Skeletal muscle tissue (tissue), 4 donors: ENCODE measurements around the gene ABI3. TPM values are rescaled to one million over a fixed set of nuclear protein-coding genes. Genes with fewer than 3 reads are reported as not detected.

Experiments used
- H3K27ac ChIP-seq: one replicate; pipeline ENCODE4 v1.7.0; 2013; ENCODE audit warnings: mild to moderate bottlenecking, low read depth, low read length, inconsistent platforms
- H3K27me3 ChIP-seq, 3 donors: one replicate each; pipeline ENCODE4 v1.7.0; 2013; ENCODE audit warnings: low read length in 3 of 3; ENCODE audit not compliant: control insufficient read depth in 3 of 3, insufficient read depth in 3 of 3
- H3K36me3 ChIP-seq, 3 donors: one replicate each; pipeline ENCODE4 v1.7.0; 2013; ENCODE audit warnings: low read length in 3 of 3; ENCODE audit not compliant: control insufficient read depth in 3 of 3, insufficient read depth in 3 of 3
- H3K4me1 ChIP-seq, 3 donors: one replicate each; pipeline ENCODE4 v1.7.0; 2013; ENCODE audit warnings: low read length in 3 of 3, mild to moderate bottlenecking in 3 of 3; ENCODE audit not compliant: control insufficient read depth in 3 of 3, insufficient read depth in 3 of 3
- H3K4me3 ChIP-seq, 3 donors: one replicate each; pipeline ENCODE4 v1.7.0; 2013; ENCODE audit warnings: low read length in 3 of 3
- H3K9ac ChIP-seq, 3 donors: one replicate each; pipeline ENCODE4 v1.7.0; 2013; ENCODE audit warnings: low read length in 3 of 3, mild to moderate bottlenecking in 3 of 3, moderate library complexity in 2 of 3, low read depth in 1 of 3
- H3K9me3 ChIP-seq, 3 donors: one replicate each; pipeline ENCODE4 v1.7.0; 2013; ENCODE audit warnings: low read length in 3 of 3; ENCODE audit not compliant: control insufficient read depth in 3 of 3
- total RNA-seq: library from RNA; depleted of rRNA; stranded (reverse); fragments of >200 nt; gene quantifications from one replicate; pipeline ENCODE4 v1.2.3, GENCODE V29; 2014
- donor health status: Osteomylitis.

Gene ABI3
- total RNA-seq, 1 donor from 2014 or later, result 1.0 TPM

- Histone ChIP-seq H3K9me3 (no peaks in the 10 kb centered on the region), H3K9ac (peak overlapping the region; percentile 20 to 57 (median 25)), H3K4me3 (peak overlapping the region in 2 of 3 donors; percentile 13 to 42), H3K27ac (no peak overlapping the region), H3K27me3 (peaks cover 0 to 12% (median 0%) of the 10 kb centered on the region in 3 donors), H3K4me1 (peaks cover 6 to 14% (median 8%) of the 10 kb centered on the region in 3 donors), H3K36me3 (no peaks in the 10 kb centered on the region)
Observed at GRCh38 chr17:49249292-49249794, 38.8 kb downstream of the ABI3 start.

- Histone ChIP-seq H3K9ac (no peak overlapping the region), H3K4me3 (no peak overlapping the region), H3K9me3 (no peaks in the 10 kb centered on the region), H3K27me3 (peaks cover 0 to 8% (median 0%) of the 10 kb centered on the region in 3 donors), H3K4me1 (peaks cover 6 to 14% (median 8%) of the 10 kb centered on the region in 3 donors), H3K27ac (no peak overlapping the region), H3K36me3 (no peaks in the 10 kb centered on the region)
Observed at GRCh38 chr17:49249890-49250522, 39.5 kb downstream of the ABI3 start.

- H3K27me3 ChIP-seq, result peaks cover 0 to 8% (median 0%) of the 10 kb centered on the region in 3 donors
- H3K4me1 ChIP-seq, result peaks cover 6 to 14% (median 8%) of the 10 kb centered on the region in 3 donors
- H3K4me3 ChIP-seq, result no peak overlapping the region
- H3K36me3 ChIP-seq, result no peaks in the 10 kb centered on the region
- H3K27ac ChIP-seq, result no peak overlapping the region
- no peaks in the 10 kb centered on the region for H3K9me3 ChIP-seq
- no peak overlapping the region for H3K9ac ChIP-seq
Observed at GRCh38 chr17:49252148-49252695, 41.7 kb downstream of the ABI3 start.

GRCh38 chr17:49254066-49254465, 43.6 kb downstream of the ABI3 start:
- Histone ChIP-seq H3K9me3 (no peaks in the 10 kb centered on the region), H3K4me3 (no peak overlapping the region), H3K27ac (no peak overlapping the region), H3K9ac (no peak overlapping the region), H3K36me3 (no peaks in the 10 kb centered on the region), H3K27me3 (peaks cover 0 to 4% (median 0%) of the 10 kb centered on the region in 3 donors), H3K4me1 (peaks cover 3 to 10% (median 6%) of the 10 kb centered on the region in 3 donors)

GRCh38 chr17:49255125-49255524, 44.6 kb downstream of the ABI3 start:
- Histone ChIP-seq H3K27ac (no peak overlapping the region), H3K4me1 (peaks cover 0 to 3% (median under 1%) of the 10 kb centered on the region in 3 donors), H3K4me3 (no peak overlapping the region), H3K9ac (no peak overlapping the region), H3K27me3 (peaks cover 0 to 5% (median 0%) of the 10 kb centered on the region in 3 donors), H3K36me3 (no peaks in the 10 kb centered on the region), H3K9me3 (no peaks in the 10 kb centered on the region)

- Histone ChIP-seq H3K36me3 (no peaks in the 10 kb centered on the region), H3K9ac (no peak overlapping the region), H3K9me3 (no peaks in the 10 kb centered on the region), H3K27me3 (peaks cover 0 to 11% (median 7%) of the 10 kb centered on the region in 3 donors), H3K4me3 (no peak overlapping the region), H3K27ac (no peak overlapping the region), H3K4me1 (peaks cover 5 to 8% (median 7%) of the 10 kb centered on the region in 3 donors)
Observed at GRCh38 chr17:49258394-49258793, 47.9 kb downstream of the ABI3 start.

GRCh38 chr17:49259663-49260010, 49.1 kb downstream of the ABI3 start:
- H3K27me3 ChIP-seq, result peaks cover 0 to 11% (median 7%) of the 10 kb centered on the region in 3 donors
- H3K27ac ChIP-seq, result peak overlapping the region; percentile 64
- no peaks in the 10 kb centered on the region for H3K36me3 ChIP-seq
- peak overlapping the region; percentile 12 to 69 (median 59) for H3K9ac ChIP-seq
- peaks cover 5 to 8% (median 7%) of the 10 kb centered on the region in 3 donors for H3K4me1 ChIP-seq
- no peaks in the 10 kb centered on the region for H3K9me3 ChIP-seq
- peak overlapping the region; percentile 41 to 70 (median 64) for H3K4me3 ChIP-seq

- Histone ChIP-seq H3K4me1 (peaks cover 5 to 8% (median 7%) of the 10 kb centered on the region in 3 donors), H3K27me3 (peaks cover 0 to 11% (median 9%) of the 10 kb centered on the region in 3 donors), H3K27ac (peak overlapping the region; percentile 64), H3K9ac (peak overlapping the region; percentile 48 to 69 (median 59)), H3K36me3 (no peaks in the 10 kb centered on the region), H3K9me3 (no peaks in the 10 kb centered on the region), H3K4me3 (peak overlapping the region; percentile 41 to 70 (median 64))
Observed at GRCh38 chr17:49260011-49260816, 49.7 kb downstream of the ABI3 start.

DNA sequence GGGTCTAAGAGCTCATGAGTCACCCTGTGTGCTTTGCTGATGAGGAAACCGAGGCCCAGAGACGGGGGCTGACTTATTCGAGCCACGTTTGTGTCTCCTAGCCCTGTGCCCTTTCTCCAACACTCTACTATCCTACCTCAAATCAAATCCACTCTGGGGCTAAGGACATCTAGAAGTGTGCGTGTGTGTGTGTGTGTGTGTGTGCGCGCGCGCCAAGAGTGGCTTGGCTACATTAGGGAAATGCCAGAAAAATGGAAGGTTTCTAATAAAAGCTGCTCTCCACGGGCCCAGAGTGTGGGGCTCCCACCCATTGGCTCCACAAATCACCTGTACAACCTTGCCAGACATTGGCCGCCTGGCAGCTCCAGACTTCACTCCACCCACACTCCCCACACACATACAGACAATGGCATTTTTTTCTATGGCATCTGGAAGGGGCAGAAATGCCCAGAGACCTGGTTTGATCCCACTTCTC, 50.3 kb downstream of the ABI3 start:
- peaks cover 0 to 11% (median 9%) of the 10 kb centered on the region in 3 donors for H3K27me3 ChIP-seq
- H3K4me3 ChIP-seq, result peak overlapping the region; percentile 41 to 70 (median 54)
- no peaks in the 10 kb centered on the region for H3K36me3 ChIP-seq
- peaks cover 5 to 8% (median 7%) of the 10 kb centered on the region in 3 donors for H3K4me1 ChIP-seq
- peak overlapping the region; percentile 64 for H3K27ac ChIP-seq
- H3K9me3 ChIP-seq, result no peaks in the 10 kb centered on the region
- H3K9ac ChIP-seq, result peak overlapping the region; percentile 48 to 69 (median 59)
